ENCODE data around the gene BCL7C. TPM values are rescaled to one million over a fixed set of nuclear protein-coding genes. Genes with fewer than 3 reads are reported as not detected.
A peak's percentile ranks its signal among the peaks of the same experiment; 100 is the strongest.

The BCL7C gene
- total RNA-seq, 1 donor from 2014 or later, result 34.6 TPM

DNA sequence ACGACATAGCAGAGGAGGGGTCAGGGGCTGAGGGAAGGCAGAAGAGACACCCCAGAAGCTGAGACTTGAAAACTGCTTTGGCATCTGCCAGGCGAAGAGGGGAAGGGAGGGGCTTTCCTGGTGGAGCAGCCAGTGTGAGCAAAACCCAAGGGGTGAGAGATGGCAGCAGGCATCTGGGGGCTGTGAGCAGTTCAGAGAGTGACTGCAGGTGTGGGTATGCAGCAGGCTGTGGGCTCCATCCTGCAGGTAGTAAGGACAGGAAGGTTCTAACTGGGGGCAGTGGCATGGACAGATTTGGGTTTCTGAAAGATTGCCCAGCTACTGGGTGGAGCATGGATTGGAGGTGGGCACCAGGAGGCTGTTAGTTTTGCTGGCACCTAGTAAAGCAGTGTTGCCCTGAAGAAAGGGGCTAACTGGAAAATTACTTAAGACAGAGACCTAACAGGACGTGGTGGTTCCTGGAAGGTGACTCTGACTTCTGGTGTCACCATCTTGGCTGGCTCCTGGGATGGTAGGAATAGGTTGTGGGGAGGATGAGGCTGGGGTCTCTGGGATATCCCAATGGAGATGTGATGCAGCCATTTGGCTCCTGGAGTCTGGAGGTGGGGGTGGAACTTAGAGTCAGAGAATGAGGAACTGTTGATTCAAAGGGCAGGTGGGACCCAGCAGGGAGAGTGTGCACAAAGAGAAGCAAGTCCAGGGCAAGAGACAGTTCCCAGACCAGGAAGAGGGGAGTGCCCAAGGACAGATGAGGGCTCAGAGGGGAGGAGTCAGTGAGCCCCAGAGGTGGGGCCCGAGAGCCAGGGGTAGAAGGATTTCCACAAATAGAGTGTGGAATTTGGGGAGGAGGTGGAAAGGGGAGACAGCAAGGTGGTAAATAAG is 11.2 kb downstream of the BCL7C start:
- Mint-ChIP-seq H3K9me3 (ENCODE audit: low read depth) (no peaks in the 10 kb centered on the region), H3K4me1 (ENCODE audit: low read depth) (no peaks in the 10 kb centered on the region), H3K4me3 (ENCODE audit: unreplicated experiment) (no peak overlapping the region), H3K27ac (ENCODE audit: unreplicated experiment) (peak overlapping the region; percentile 24), H3K36me3 (ENCODE audit: low read depth) (peaks cover 8% of the 10 kb centered on the region), H3K27me3 (ENCODE audit: low read depth) (no peaks in the 10 kb centered on the region)
- TF ChIP-seq, protein P1, sequence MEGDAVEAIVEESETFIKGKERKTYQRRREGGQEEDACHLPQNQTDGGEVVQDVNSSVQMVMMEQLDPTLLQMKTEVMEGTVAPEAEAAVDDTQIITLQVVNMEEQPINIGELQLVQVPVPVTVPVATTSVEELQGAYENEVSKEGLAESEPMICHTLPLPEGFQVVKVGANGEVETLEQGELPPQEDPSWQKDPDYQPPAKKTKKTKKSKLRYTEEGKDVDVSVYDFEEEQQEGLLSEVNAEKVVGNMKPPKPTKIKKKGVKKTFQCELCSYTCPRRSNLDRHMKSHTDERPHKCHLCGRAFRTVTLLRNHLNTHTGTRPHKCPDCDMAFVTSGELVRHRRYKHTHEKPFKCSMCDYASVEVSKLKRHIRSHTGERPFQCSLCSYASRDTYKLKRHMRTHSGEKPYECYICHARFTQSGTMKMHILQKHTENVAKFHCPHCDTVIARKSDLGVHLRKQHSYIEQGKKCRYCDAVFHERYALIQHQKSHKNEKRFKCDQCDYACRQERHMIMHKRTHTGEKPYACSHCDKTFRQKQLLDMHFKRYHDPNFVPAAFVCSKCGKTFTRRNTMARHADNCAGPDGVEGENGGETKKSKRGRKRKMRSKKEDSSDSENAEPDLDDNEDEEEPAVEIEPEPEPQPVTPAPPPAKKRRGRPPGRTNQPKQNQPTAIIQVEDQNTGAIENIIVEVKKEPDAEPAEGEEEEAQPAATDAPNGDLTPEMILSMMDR (IDR thresholded peaks at IDR 0.05), result no peak
- no peak for DNase-seq (ENCODE audit: low spot score)

- Mint-ChIP-seq H3K27ac (ENCODE audit: unreplicated experiment) (peak overlapping the region; percentile 97), H3K36me3 (ENCODE audit: low read depth) (peaks cover 11% of the 10 kb centered on the region), H3K27me3 (ENCODE audit: low read depth) (no peaks in the 10 kb centered on the region), H3K4me3 (ENCODE audit: unreplicated experiment) (peak overlapping the region; percentile 89), H3K4me1 (ENCODE audit: low read depth) (peaks cover 28% of the 10 kb centered on the region), H3K9me3 (ENCODE audit: low read depth) (no peaks in the 10 kb centered on the region)
- TF ChIP-seq, protein P1 (IDR thresholded peaks at IDR 0.05), result no peak
- no peak for DNase-seq (ENCODE audit: low spot score)
Measured at GRCh38 chr16:30876867-30877266, 17.0 kb downstream of the BCL7C start.

DNA sequence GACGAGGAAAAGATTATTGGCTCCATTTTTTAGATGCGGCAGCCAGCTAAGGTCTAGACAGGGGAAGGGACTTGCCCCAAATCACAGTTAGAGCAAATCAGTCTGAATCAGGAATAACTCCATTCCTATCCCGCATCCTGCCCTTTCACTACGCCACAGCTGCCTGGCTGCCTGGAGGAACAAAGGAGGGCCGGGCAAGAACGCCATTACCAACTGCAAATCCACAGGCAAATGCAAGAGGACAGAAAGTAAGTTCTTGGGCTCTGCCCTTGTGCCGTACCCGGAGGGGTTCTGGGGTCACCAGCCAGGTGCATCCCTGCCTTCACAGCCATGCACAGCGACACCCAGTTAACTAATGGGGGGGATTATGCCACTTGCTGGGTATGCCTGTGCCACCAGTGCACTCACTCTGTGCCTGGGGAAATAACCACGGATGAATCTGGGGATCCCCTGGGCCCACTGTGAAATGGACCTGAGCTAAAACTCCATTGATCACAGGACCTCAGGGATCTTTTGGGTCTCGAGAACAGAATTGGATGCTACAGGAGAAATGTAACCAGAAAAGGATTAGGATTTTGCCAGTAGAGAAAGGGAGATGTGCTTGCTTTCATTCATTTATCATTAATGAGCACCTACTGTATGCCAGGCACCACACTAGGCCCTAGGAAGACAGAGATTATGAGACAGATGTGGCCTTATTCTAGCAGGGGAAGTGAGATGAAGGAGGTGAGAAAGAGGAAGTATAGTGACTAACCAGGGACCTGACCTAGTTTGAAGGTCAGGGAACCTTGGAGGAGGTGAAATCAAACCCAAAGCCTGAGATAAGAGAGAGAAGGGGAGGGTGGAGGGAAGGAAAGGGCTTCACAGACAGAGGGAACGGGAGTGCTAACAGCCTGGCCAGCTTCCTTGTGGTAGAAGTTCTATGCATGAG is 17.7 kb downstream of the BCL7C start:
- Mint-ChIP-seq H3K9me3 (ENCODE audit: low read depth) (no peaks in the 10 kb centered on the region), H3K4me1 (ENCODE audit: low read depth) (peaks cover 28% of the 10 kb centered on the region), H3K4me3 (ENCODE audit: unreplicated experiment) (peak overlapping the region; percentile 89), H3K27me3 (ENCODE audit: low read depth) (no peaks in the 10 kb centered on the region), H3K27ac (ENCODE audit: unreplicated experiment) (peak overlapping the region; percentile 97), H3K36me3 (ENCODE audit: low read depth) (peaks cover 11% of the 10 kb centered on the region)
- no peak for DNase-seq (ENCODE audit: low spot score)
- TF ChIP-seq, protein P1 (IDR thresholded peaks at IDR 0.05), result no peak

GRCh38 chr16:30874821-30875717 is 18.8 kb downstream of the BCL7C start:
- peak; percentile 97 for DNase-seq (ENCODE audit: low spot score)
- TF ChIP-seq, protein P1 (IDR thresholded peaks at IDR 0.05), result peak; percentile 20
- Mint-ChIP-seq H3K9me3 (ENCODE audit: low read depth) (no peaks in the 10 kb centered on the region), H3K4me1 (ENCODE audit: low read depth) (peaks cover 28% of the 10 kb centered on the region), H3K27me3 (ENCODE audit: low read depth) (no peaks in the 10 kb centered on the region), H3K4me3 (ENCODE audit: unreplicated experiment) (peak overlapping the region; percentile 89), H3K27ac (ENCODE audit: unreplicated experiment) (peak overlapping the region; percentile 97), H3K36me3 (ENCODE audit: low read depth) (peaks cover 11% of the 10 kb centered on the region)

Measured in chondrocyte (in vitro differentiated cells).